Activated CD4-positive, alpha-beta T cell treated with anti-CD3 and anti-CD28 coated beads, Interleukin-10, Interleukin-2, amounts not matched to agents 100 ng/mL and 50 ng/mL, durations not matched to agents 16 hours and 8 hours (primary cell): ENCODE data around the gene CCDC148.

ENCODE experiments used
- DNase-seq: peaks from one replicate; pipeline ENCODE4 v3.0.0-alpha.2; 2020

CCDC148 gene

GRCh38 chr2:158202161-158202815 lies 254.3 kb downstream of the CCDC148 start:
- DNase-seq = no peak

DNA sequence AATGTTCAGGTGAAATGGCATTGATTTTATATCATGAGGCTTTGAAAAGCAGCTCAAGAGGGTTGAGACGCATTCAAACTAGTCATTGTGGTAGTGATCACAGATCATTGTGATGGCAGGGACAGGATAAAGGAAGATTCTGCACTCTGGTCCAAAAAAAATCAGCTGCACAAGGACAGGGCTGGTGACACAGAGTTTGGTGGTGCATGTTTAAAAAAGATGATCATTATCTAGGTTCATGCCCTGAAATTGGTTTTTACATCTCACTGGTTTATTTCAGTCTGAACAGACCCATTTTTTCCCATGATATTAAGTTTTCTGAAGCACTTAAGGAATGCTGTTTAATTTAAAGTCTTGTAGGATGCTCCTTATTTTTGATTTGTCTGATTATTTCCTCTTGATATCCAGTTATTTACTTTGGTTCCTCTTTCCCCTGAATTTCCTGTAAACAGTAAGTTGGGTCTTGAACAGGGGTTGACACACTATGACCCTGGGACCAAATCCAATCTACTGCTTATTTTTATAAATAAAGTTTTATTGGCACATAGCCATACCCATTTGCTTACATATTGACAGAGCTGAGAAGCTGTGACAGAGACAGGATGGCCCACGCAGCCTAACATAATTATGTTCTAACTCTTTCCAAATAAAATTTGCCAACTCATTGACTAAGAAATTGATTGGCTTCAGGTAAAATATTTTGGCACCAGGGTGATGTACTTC lies 256.5 kb downstream of the CCDC148 start:
- no peak for DNase-seq

DNA sequence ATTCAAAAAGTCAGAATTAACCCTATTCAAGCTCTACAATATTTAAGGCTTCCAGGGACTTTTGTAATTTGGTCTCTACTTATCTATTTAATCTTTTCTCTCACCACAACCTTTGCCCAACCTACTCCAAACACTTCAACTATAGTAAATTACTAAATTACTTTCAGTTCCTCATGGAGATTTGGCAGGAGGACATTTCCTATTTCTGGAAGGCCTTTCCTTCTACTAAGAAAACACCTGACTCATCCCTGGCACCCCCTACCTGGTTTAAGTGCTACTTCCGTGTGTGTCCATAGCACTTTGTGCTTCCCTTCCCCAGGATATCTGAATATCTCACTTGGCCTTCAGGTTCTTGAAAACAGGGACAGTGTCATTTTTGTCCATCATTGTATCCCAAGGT lies 258.6 kb downstream of the CCDC148 start:
- no peak for DNase-seq

DNA sequence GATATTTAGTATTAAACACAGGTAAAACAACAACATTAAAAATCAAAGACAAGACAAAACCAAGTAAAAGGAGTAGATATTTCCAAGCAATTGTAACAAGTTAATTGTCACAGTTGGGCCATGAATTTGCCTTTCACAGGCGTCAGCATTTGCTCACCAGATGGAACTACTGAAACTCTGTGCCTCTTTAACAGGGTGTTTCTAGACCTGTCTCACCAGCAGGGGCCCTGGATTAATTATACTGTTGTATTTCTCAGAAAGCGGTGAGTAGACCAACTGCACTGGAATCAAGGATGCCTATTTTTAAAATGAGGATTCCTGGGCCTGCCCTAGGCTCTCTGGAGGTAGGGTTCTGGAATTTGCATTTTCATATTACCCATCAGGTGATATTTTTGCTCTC lies 262.3 kb downstream of the CCDC148 start:
- DNase-seq = no peak

- no peak for DNase-seq
Observed at GRCh38 chr2:158192515-158193443, 263.8 kb downstream of the CCDC148 start.

DNA sequence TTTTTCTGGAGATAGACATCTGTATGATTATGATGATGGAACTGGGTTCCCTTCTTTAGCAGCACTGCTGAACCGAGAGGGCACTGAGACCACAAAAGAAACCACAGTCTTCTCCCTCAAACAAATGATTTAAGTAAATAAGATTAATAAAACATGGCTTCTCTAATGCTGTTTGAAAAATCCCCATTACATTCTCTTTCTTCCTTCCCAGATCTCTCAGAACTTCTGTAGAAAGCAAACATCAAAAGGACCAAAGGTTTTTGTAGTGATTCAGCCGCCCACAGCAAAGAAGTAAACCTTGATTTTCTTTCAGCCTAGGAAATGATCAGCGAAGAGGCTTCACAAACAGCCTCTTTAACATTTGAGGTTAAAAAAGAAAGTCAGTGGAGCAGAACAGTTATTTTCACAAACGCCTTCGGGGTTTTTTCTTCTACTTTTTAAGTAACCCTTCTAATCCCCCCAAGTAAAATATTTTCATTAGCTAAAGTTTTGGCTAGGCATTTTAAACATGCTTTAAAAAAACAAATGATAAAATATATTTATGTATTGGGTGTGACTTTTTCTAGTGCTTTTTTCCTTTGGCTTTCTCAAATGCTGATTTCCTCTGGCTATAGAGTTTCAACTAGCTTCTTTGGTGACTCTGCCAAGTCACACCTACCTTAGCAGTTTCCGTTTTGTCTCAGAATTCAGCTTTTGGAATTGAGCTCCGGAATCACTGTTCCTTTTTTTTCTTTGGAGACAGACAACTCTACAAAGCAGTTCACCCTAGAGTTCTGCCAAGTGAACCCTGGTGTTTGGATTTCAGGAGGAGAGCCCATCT lies 265.3 kb downstream of the CCDC148 start:
- DNase-seq = peak; percentile 23

- no peak for DNase-seq
Observed at GRCh38 chr2:158189526-158189925, 267.0 kb downstream of the CCDC148 start.

DNA sequence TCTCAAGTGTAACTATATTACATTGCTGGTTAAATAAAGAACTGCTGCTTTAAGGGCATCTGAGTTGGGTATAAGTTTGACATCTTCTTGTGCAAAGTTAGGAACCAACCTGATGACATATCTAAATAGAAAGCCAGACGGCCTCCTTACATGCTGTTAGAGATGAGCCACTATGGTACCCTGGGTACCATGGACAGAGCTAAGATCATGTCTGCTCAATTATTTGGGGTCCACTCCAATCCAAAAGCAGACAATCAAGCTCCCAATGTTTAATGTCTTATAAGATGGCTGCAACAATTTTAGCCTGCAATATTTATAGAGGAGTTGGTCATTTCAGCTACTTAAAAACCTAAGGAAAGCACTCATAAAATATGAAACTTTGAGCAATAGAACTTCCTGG lies 268.6 kb downstream of the CCDC148 start:
- DNase-seq = no peak

- no peak for DNase-seq
Observed at GRCh38 chr2:158184556-158185343, 271.8 kb downstream of the CCDC148 start.

DNA sequence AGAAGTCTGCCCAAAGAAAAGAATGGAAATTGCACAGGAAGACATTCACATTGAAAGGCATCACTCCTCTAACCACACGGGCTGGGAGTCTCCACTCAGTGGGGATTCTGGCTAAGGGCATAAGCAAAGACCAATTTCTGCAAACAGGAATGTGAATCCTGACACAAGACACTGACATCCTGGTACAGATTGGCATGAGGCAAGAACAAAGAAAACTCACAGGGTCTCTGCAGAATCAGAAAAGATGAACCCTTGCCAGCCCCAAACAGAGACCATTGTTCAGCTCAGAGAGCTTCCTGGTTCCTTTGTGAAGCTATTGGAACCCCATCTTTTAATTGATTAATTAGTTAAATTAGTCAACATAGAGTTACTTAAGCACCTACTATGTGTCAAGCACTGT lies 272.6 kb downstream of the CCDC148 start:
- DNase-seq = no peak

GRCh38 chr2:158182676-158183295 lies 273.8 kb downstream of the CCDC148 start:
- DNase-seq = no peak

GRCh38 chr2:158181171-158181570 lies 275.4 kb downstream of the CCDC148 start:
- no peak for DNase-seq

DNA sequence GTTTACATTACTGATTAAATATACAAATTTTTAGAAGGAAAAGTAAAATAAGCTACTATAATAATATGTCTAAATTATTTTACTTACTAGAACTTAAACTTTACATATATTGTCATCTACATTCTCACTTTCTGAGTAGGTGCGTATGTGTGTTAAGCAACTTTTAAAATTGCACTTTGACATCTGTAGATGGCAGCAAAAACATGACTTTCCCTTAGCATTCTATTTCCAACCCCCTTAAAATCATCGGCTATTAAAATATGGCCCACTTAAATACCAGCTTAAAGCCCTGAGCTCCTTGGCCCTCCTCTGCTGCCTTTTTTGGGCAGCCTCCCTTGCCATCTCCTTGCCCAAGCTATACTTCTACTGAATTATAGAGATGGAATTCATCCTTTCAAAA lies 276.9 kb downstream of the CCDC148 start:
- DNase-seq = no peak

DNA sequence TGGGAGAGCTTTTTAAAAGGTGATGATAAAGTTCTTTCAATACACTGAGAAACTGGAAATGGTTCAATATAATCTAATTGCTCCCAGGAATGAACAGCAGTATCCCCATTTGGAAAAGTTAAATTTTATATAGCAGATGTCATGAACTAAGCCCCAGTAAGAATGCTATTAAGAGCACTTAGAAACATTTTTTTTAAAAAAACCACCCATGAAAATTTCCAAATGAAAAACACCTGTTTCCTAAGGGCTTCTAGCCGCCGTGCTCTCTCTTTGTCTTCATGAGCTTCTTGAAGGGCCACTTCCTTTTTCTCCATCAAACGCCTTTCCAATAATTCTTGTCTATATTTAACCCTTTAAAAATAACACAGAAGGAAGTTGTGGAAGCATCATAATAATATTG lies 277.9 kb downstream of the CCDC148 start:
- no peak for DNase-seq

DNA sequence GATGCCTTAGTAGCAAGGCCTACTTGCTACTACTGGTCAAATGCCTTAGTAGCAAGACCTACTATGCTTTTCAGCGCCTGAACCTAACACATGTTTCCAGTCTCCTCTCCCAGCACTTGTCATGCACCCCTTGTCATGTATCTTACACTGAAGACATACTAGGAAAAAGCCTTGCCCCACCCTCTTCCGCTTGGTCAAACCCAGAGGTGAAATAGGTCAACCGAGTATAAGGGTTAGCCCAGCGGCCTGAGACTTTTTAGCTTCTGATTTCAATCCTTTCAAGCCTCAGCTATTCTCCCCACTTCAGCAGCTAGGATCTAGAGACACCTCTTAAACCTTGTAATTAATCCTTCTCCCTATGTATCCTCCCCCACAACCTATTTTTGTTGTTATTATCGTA lies 281.6 kb downstream of the CCDC148 start:
- DNase-seq = no peak

DNA sequence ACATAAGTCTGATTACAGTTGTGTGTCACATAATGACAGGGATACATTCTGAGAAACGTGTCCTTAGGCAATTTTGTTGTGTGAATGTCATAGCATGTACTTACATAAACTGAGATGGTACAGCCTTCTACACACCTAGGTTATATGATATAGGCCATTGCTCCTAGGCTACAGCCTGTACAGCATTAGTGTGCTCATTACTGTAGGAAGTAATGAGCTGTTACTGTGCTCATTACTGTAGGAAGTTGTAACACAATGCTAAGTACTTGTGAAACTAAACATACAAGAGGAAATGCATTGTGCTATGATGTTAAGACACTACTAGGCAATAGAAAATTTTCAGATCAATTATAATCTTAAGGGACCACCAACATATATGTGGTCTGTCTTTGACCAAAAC lies 282.1 kb downstream of the CCDC148 start:
- no peak for DNase-seq

- DNase-seq = no peak
Observed at GRCh38 chr2:158172719-158173118, 283.8 kb downstream of the CCDC148 start.

DNA sequence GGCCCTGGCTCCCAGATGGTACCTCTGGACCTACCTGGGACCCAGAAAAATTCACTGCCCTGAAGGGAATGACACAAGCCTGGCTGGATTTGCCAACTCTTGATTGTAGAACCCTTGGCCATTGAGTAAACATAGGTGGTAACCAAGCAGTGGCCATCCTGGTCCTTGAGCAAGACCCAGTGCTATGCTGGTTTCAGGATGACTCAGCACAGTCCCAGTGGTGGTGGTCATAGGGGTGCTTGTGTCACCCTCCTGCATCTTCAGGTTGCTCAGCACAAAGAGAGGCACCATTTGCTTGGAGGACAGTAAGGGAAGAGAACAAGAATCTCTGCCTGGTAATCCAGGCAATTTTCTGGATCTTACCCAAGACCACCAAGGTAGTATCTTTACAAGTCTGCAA lies 302.0 kb downstream of the CCDC148 start:
- no peak for DNase-seq

GRCh38 chr2:158153270-158154015 lies 303.1 kb downstream of the CCDC148 start:
- no peak for DNase-seq

- DNase-seq = no peak
Observed at GRCh38 chr2:158144914-158145625, 311.5 kb downstream of the CCDC148 start.
